HG02852 (cell line): ENCODE data around the gene WNK2.

ENCODE experiments used
- ATAC-seq: cut with Tn5 transposase; IDR thresholded peaks from one replicate; pipeline ENCODE4 v1.9.1; 2021; ENCODE audit warnings: mild to moderate bottlenecking, moderate library complexity; ENCODE audit not compliant: unreplicated experiment

WNK2 gene

GRCh38 chr9:93212409-93212808, 28.5 kb downstream of the WNK2 start:
- no peak for ATAC-seq

GRCh38 chr9:93216073-93216365, 32.1 kb downstream of the WNK2 start:
- ATAC-seq: no peak

- no peak for ATAC-seq
Observed at GRCh38 chr9:93217706-93218105, 33.8 kb downstream of the WNK2 start.

- no peak for ATAC-seq
Observed at GRCh38 chr9:93218161-93218560, 34.2 kb downstream of the WNK2 start.

DNA sequence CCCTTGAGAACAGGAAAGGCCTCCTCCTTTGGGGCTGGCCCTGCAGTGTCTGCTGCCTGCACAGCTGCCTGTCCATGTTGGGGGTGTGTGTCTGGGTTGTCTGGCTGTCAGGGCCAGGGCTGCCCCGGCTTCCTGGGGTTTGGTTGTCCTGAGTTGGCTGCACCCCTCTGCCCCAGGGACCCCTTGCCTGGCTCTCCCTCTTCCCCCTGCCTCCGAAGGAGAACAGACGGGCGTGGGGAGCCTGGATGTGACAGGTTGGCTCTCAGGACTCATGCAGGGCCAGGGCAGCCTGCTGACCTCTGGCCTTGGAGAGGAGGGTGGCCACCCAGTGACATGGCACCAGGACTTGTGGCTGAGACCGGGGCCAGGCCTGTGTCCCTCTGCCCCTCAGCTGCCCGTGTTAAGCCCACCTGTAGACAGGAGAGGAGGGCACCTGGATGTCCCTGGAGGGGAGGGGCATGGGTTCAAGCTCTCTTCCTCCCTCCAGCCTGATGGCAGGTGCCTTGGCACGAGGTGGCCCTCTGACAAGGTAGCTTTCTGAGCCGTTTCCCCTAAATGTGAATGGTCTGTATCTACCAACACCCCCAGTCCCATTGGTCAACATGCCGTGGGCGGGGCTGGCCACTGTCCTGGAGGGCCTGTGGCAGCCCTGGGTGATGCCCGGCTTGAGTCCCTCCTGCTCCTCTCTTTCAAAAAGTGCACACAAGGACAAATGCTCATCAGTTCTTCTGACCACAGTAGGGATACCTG, 34.9 kb downstream of the WNK2 start:
- no peak for ATAC-seq

GRCh38 chr9:93219692-93220091, 35.8 kb downstream of the WNK2 start:
- no peak for ATAC-seq

DNA sequence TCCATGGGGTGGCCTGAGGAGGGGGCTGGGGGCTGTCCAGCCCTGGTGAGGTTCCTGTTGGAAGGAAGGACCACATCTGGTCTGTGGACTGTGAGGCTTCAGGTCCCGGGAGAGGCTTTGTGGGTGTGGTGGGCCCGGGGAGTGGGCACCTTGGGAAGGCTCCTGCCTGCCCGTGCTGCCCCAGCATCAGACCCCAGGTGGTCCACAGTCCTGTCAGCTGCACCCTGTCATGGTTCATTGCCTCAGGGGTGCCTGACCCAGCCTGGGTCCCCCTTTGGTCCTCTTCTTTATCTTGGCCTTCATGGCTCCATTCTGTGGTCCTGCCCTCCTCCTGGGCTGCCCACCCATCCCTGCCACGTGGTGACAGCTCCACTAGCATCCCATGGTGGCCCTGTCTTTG, 36.7 kb downstream of the WNK2 start:
- ATAC-seq: no peak

DNA sequence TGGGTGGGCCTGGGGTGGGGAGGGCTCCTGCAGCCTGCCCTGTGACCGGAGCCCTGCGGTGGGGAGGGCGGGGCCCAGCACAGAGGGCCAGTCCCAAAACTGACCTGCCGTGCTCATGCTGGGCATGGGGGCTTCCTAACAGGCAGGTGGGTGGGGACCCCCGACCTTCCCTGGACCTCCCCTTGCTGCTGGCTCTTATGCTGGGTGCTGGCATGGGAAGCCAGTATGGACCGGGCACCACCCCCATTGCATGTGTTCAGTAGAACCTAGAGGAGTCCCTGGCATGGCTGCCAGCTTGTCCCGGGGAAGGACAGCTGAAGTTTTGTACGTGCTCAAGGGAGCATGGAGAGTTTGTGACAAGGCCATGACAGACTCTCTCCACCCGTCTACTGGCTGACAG, 37.1 kb downstream of the WNK2 start:
- ATAC-seq: no peak

GRCh38 chr9:93222890-93223259, 38.9 kb downstream of the WNK2 start:
- no peak for ATAC-seq

GRCh38 chr9:93223260-93224180, 39.6 kb downstream of the WNK2 start:
- ATAC-seq: no peak

DNA sequence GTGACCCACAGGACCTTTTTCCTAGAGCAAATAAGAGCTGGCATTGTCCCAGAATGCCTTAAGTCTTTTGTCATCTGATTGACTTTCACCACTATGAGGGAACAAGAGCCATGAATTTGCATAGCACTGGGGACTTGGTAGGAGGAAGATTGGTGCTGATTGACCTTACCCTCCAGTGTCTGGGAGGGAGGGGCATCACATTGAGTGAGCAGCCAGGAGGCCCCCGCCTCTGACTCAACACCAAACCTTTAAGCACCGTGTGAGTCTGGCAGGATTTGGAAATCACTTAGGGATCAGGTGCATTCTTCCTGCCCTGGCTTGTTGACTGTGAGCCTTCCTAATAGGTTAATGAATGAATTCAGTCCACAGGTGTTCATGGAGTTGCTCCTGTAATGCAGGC, 40.7 kb downstream of the WNK2 start:
- ATAC-seq: no peak

DNA sequence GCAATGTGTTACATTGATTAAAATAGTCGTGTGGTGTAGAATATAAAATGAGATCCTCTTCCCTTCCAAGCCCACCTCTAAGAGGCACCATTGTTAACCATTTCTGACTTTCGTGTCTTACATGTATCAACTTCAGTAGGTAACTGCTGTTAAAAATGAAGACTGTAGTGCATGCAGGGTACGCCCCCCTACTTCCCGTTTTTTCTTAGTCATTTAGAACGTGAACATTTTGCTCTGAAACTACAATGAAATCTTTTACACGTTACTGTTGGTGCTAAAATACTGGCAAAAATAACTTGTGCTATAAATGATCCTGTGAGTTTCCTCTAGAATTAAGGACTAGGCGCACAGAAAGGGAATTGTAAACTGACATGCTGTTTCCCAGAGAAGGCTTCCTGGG, 41.5 kb downstream of the WNK2 start:
- no peak for ATAC-seq

- ATAC-seq: no peak
Observed at GRCh38 chr9:93225892-93226291, 42.0 kb downstream of the WNK2 start.

DNA sequence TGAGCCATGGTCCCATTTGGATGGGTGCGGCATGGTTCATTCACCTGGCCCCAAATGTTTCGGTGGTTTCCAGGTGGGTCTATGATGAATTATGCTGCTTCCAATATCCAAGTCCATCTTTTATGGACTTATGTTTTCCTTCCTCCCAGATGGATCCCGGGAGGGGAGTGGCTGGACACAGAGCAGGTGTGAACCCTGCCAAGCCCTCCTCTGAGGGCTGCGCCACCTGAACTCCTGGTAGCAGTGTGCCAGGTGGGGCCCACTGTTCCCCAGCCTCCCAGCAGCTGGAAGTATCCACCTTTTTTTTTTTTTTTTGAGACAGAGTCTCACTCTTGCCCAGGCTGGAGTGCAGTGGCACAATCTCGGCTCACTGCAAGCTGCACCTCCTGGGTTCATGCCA, 42.9 kb downstream of the WNK2 start:
- no peak for ATAC-seq

DNA sequence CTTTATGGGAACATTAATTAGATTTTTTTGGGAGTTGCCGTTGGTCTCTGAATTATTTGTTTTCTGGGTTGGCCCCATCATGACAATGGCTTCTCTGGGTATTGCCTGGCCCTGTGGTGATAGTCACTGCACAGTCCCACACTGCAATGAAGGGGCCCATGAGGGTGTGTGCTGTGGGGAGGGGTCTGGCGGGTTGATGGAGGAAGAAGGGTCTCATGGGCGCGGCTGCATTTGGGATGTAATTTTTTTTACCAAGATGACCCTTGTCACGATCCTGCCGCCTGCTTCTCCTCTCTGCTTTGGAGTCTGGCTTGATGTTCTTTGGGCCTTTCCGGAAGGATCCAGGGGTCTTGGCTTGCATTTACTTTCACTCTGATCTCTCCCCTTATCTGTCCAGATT, 44.1 kb downstream of the WNK2 start:
- ATAC-seq: no peak

DNA sequence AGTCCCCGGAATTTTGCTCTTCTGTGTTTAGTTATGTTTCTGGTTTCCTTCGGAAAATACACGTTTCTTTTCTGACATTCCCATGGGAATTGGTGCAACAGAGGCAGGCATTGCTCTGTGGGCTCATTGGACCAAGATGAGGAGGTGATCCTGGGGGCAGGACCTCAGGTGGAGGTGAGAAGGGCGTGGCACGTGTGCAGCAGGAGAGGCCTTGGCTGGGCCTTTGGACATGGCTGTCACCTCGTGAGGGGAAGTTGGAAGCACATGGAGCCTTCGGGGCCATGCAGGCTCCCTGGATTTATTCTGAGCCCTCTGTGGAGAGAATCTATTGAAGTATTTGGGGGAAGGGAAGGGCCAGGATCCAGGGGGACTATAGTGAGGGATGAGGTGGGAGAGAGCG, 44.5 kb downstream of the WNK2 start:
- no peak for ATAC-seq

DNA sequence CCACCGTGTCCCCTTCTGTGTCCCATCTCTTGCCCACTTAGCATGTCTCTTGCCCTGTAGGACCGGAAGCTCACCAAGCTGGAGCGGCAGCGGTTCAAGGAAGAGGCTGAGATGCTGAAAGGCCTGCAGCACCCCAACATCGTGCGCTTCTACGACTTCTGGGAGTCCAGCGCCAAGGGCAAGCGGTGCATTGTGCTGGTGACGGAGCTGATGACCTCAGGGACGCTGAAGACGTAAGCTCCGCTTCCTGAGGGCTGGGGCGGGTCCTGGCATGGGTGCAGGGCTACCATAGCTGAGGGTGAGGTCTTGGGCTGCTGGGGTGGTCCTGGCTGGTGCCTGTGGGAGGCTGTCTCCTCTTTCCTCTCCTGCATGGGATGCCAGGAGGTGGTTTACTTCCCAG, 45.7 kb downstream of the WNK2 start:
- no peak for ATAC-seq

- no peak for ATAC-seq
Observed at GRCh38 chr9:93230185-93230584, 46.2 kb downstream of the WNK2 start.

GRCh38 chr9:93230601-93231000, 46.7 kb downstream of the WNK2 start:
- no peak for ATAC-seq

- no peak for ATAC-seq
Observed at GRCh38 chr9:93231121-93231694, 47.3 kb downstream of the WNK2 start.

GRCh38 chr9:93231716-93232115, 47.8 kb downstream of the WNK2 start:
- no peak for ATAC-seq

DNA sequence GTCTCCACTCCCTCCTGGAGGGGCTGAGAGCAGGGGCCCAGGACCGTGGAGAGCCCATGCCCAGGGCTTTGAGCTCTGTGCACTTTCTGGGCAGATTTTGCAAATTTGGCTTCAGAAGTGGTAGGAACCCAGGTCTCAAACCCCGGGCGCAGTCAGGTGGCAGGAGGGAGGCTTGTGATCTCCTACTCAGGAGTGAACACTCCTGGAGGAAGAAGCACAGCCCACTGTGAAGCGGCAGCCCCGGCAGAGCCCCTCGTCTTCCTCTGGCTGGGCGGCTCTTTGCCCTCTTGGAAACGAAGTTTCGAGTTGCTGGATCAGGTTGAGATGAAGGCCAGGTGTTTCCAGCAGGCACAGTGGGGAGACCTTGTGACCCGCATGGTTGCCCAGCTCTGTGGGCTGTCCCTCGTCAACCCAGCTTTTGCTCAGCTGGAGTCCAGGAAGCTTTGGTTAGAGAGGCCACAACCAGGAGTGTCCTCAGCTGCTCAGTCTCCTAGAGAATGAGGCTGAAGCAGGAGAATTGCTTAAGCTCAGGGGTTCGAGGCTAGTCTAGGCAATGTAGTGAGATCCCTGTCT, 48.5 kb downstream of the WNK2 start:
- ATAC-seq: no peak
